ENCODE data around the gene PRKCA.
"Not testable (repeated sequence)": the region's sequence is repeated elsewhere in the genome, so short reads cannot be mapped to it uniquely, and the experiment has no call there.

Gene PRKCA

DNA sequence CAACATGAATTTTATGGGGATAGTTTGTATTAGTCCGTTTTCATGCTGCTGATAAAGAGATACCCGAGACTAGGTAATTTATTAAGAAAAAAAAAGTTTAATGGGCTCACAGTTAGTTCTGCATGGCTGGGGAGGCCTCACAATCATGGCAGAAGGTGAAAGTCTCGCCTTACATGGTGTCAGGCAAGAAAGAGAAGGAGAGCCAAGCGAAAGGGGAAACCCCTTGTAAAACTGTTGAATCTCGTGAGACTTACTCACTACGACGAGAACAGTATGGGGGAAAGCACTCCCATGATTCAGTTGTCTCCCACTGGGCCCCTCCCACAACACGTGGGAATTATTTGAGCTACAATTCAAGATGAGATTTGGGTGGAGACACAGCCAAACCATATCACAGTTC, 181.5 kb downstream of the PRKCA start:
- TF ChIP-seq, protein P1, sequence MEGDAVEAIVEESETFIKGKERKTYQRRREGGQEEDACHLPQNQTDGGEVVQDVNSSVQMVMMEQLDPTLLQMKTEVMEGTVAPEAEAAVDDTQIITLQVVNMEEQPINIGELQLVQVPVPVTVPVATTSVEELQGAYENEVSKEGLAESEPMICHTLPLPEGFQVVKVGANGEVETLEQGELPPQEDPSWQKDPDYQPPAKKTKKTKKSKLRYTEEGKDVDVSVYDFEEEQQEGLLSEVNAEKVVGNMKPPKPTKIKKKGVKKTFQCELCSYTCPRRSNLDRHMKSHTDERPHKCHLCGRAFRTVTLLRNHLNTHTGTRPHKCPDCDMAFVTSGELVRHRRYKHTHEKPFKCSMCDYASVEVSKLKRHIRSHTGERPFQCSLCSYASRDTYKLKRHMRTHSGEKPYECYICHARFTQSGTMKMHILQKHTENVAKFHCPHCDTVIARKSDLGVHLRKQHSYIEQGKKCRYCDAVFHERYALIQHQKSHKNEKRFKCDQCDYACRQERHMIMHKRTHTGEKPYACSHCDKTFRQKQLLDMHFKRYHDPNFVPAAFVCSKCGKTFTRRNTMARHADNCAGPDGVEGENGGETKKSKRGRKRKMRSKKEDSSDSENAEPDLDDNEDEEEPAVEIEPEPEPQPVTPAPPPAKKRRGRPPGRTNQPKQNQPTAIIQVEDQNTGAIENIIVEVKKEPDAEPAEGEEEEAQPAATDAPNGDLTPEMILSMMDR (IDR thresholded peaks at IDR 0.05; ENCODE audit: low read depth, low read length, missing control alignments), result no peak
- no peak overlapping the region for H3K4me3 ChIP-seq (ENCODE audit: low read depth, low read length)

GRCh38 chr17:66485309-66485947, 183.0 kb downstream of the PRKCA start:
- no peak for DNase-seq (ENCODE audit: low read depth)
- TF ChIP-seq, protein P1 (IDR thresholded peaks at IDR 0.05; ENCODE audit: low read depth, low read length, missing control alignments), result no peak
- no peak overlapping the region for H3K4me3 ChIP-seq (ENCODE audit: low read depth, low read length)

More for the DNA sequence above, 181.5 kb downstream of the PRKCA start:
- DNase-seq (ENCODE audit: low read depth), result no peak

DNA sequence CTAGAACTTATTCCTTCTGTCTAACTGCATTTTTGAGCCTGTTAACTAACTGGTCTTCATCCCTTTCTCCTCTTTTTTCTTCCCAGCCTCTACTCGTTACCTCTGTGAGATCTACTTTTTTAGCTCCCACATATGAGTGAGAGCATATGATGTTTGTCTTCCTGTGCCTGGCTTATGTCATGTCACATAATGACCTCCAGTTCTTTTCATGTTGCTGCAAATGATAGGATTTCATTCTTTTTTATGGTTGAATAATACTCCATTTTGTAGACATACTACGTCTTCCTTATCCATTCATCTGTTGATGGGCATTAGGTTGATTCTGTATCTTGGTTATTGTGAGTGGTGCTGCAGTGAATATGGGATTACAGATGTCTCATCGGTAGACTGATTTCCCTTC, 184.7 kb downstream of the PRKCA start:
- DNase-seq (ENCODE audit: low read depth), result no peak
- no peak overlapping the region for H3K4me3 ChIP-seq (ENCODE audit: low read depth, low read length)
- TF ChIP-seq, protein P1 (IDR thresholded peaks at IDR 0.05; ENCODE audit: low read depth, low read length, missing control alignments), result no peak

- DNase-seq (ENCODE audit: low read depth), result no peak
- TF ChIP-seq, protein P1 (IDR thresholded peaks at IDR 0.05; ENCODE audit: low read depth, low read length, missing control alignments), result no peak
- no peak overlapping the region for H3K4me3 ChIP-seq (ENCODE audit: low read depth, low read length)
These were observed 185.6 kb downstream of the PRKCA start for GRCh38 chr17:66487981-66488468.

DNA sequence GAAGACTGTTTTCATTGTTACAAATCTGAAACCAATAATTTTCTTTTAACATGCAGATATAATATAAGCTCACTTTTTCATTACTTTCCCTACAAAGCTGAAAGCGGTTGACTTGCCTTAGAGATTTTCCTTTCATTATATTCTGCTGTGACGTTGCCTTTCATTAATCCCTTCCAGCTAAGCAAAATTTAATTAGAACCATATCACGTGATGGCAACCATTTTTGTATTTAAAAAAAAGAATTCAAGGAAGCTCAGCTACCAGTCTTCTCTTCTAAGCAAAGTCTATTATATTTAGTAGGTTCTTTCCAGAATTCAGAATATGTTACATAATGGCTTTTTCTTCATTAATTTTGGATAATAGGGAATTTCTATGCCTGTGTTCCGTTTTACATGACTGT, 186.5 kb downstream of the PRKCA start:
- no peak for DNase-seq (ENCODE audit: low read depth)
- TF ChIP-seq, protein P1 (IDR thresholded peaks at IDR 0.05; ENCODE audit: low read depth, low read length, missing control alignments), result no peak
- H3K4me3 ChIP-seq (ENCODE audit: low read depth, low read length), result no peak overlapping the region

GRCh38 chr17:66489576-66489975, 187.2 kb downstream of the PRKCA start:
- H3K4me3 ChIP-seq (ENCODE audit: low read depth, low read length); DNase-seq (ENCODE audit: low read depth): not testable (repeated sequence)

DNA sequence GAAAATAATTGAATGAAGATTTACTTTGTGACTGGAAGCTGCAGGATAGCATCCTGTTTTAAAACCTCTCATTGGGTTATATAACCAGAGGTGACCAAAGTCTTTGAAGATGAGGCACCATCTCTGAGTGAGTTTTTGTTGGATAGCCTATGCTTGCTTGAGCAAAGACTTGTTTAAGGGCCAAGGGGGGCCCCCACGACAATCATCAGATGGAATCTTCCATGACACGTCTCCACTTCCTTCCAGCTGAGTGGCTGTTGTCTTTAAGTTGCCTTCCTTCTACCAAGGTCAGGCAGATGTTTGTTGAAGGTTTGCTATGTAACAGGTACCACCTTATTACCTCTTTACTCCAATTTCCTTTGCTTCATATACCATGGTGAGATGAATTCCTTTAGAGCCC, 188.8 kb downstream of the PRKCA start:
- no peak overlapping the region for H3K4me3 ChIP-seq (ENCODE audit: low read depth, low read length)
- TF ChIP-seq, protein P1 (IDR thresholded peaks at IDR 0.05; ENCODE audit: low read depth, low read length, missing control alignments), result no peak
- DNase-seq (ENCODE audit: low read depth), result no peak

All from GM12864 (cell line).